Adipose tissue (tissue), 3 donors: ENCODE results near the gene ETV1. TPM values are rescaled to one million over a fixed set of nuclear protein-coding genes. Genes with fewer than 3 reads are reported as not detected.

Source experiments
- H3K27ac ChIP-seq: one replicate; pipeline ENCODE4 v1.5.1; 2013; ENCODE audit warnings: low read depth, low read length
- WGBS, 3 donors: extraction: QIAGEN DNeasy Blood & Tissue Kit; methylation state at CpG; one replicate each; pipeline ENCODE4 v1.1.7; 2013; 5-methylcytosine and 5-hydroxymethylcytosine counted together
- polyA plus RNA-seq, 3 donors: library from polyadenylated mRNA; stranded (reverse); fragments of 200-250 nt; gene quantifications; one replicate each; pipeline ENCODE4 v1.2.3, GENCODE V29; 2013
- donor health status: healthy with polysubstance abuse.
- donor health status: Bipolar disorder and iron deficiency.
- donor health status: healthy.

Gene ETV1
- polyA plus RNA-seq, 3 donors = 1.4 to 2.5 (median 1.7) TPM

DNA sequence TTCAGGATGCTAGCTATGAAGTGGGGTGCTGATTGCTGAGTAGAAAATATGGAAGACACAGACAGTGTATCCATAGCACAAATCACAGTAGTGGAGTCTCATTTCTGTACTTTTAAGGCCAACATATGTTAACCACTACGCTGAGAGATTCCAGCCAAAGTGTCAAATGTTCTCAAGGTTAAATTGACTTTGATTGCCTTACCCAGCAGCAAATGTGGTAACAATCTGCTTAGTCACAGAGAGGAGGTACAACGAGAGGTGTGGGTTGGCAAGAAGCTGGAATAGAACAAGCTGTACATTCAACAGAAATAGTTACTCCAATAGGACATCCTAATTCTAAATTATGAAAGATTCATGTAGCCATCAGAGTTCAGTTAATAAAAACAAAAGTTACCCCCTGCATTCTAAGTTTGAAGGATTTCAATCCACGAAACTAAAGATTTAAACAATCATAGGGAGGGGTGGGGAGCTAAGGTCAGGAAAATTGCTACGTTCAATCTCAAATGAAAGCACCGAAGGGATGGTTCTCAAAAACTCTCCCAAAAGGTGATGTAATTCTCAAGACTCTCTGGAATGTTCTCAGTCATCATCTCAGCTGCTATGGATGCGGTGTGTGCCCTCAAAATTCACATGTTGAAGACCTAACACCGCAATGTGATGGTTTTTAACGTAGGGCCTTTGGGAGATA lies 137.0 kb downstream of the ETV1 start:
- 71 to 84% (median 82%) methylated on average over 8 of the region's 8 CpGs for WGBS, 3 donors
- H3K27ac ChIP-seq = no peak overlapping the region

DNA sequence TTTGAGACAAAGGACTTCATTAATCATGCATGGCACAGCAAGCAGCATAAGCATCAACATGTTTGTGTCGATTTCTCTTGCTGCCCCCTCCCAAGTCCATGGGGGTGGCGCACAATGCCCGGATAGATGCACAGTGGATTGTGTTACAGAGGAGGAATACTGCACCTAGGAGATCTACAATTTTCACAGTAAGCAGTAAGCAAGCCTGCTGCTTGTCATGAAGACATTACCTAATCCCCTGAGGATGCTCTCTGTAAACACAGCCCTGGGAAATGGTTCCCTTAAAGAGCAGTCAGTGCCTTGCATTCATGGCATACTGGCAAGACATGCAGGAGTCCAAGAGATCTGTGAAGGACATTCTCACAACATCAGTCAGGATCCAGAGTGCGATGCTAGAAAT lies 137.7 kb downstream of the ETV1 start:
- H3K27ac ChIP-seq = no peak overlapping the region
- 58 to 69% (median 63%) methylated on average over 4 of the region's 4 CpGs for WGBS, 3 donors

DNA sequence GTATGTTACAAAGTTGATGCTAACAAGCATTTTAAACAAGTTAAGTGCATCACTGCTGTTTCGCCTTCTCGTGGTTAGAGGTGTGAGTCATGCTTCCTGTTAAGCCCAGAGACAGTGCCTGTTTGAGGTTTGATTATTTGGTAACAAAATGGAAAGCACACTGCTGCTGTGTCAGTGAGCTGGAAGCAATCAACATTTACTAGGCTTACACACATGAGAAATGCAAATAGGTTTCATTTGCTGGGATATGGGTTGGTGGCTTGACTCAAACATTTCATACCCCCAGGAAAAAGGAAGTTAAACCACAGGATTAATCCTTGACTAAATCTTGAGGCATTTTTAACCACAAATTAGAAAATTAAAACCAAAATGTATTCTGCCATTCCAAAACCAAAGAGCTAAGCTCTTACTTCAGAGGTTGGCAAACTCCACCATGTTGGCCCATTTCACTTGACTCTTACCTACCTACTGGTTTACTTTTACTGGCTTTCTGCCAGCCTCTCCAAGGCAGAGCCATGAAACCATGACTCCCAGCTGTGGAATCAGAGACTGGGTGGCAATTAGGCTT lies 139.2 kb downstream of the ETV1 start:
- H3K27ac ChIP-seq = no peak overlapping the region
- 22 to 43% (median 24%) methylated on average over 2 of the region's 2 CpGs for WGBS, 3 donors

DNA sequence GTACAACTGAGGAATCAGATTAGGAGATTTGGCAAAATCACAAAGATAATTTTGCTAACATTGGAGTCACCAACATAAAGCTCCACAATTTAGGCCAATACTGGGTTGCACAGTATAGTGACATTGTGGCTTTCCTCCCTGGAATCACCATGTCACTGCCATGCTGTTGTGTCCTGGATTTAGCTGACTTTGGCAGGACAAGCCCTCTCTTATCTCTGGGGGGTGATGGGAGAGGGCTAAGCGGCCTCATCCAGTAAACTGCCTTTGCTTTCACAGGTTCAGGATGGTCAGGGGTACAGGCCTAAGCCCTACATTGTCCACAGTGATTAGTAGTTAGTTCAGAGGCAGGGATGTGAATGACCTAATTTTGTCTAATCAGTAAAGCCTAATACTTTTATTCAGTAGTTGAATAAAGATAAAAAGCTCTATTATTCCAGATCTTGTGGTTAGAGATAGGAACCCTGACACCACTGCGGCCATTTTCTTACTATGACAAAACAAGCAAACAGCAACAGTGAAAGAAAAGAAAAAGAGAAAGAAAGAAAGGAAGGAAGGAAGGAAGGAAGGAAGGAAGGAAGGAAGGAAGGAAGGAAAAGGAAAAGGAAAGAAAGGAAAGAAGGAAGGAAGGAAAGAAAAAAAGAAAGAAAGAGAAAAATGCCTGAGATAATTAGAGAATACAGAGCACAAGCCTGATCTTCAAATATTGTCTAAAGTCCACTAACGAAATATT lies 140.1 kb downstream of the ETV1 start:
- H3K27ac ChIP-seq = no peak overlapping the region
- WGBS, 3 donors = 81 to 90% (median 86%) methylated on average over 3 of the region's 3 CpGs

DNA sequence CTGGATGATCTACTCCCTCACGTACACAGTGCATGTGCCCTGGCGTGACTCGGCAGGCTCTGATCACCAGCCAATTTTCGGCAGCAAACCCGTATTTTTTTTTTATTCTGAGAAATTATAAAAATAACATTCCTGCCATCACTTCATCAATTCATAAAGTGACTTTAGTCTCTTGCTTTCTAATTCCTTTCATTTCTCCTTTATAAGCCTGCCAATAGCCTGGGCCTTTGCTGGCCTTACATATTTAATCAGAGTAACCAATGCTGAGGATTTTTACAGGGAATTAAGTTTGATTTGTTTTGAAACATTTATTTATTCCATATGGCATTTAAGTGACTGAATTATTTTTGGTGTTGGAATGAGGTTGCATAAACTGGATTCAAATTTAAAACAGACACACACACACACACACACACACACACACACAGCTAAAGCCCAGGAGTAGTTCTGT lies 140.8 kb downstream of the ETV1 start:
- no peak overlapping the region for H3K27ac ChIP-seq

DNA sequence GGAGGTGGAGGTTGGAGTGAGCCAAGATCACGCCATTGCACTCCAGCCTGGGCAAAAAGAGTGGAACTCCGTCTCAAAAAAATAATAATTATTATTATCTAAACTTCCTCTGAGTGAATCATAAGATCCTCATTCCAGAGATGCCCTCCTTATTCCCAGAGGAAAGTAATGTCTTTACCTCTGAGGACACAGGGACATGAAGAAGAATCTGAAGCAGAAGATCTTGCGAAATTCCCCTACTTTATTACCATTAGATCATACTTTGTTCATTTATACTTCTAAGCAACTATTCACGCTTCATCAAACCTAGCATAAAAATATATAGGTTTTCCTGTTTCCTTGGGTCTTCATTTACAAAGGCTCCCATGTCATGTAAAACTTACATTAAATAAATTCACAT lies 143.1 kb downstream of the ETV1 start:
- WGBS, 3 donors = 82 to 93% (median 92%) methylated on average over 4 of the region's 4 CpGs

More for the DNA sequence above, 140.8 kb downstream of the ETV1 start:
- 57 to 82% (median 72%) methylated on average over 5 of the region's 5 CpGs for WGBS, 3 donors

DNA sequence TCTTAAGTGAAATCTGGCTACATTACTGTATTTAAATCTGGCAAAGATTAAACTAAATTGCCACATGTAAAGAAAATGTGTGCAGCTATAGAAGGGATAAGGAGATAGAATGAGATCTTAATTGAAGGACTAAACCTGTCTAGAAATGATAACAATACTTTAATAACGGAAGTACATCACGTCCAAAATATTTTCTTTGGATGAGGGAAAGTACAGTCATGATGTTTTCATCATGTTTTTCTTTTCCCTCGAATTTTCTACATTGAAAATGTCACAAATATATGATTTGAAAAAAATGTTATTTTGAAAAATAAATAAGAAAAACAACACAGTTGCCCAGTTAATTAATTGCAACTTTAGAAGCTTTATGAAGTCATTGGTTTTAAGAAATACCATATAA lies 143.9 kb downstream of the ETV1 start:
- WGBS, 3 donors = 73 to 85% (median 84%) methylated on average over 3 of the region's 3 CpGs
- H3K27ac ChIP-seq = no peak overlapping the region

More for the DNA sequence above, 143.1 kb downstream of the ETV1 start:
- H3K27ac ChIP-seq = no peak overlapping the region

DNA sequence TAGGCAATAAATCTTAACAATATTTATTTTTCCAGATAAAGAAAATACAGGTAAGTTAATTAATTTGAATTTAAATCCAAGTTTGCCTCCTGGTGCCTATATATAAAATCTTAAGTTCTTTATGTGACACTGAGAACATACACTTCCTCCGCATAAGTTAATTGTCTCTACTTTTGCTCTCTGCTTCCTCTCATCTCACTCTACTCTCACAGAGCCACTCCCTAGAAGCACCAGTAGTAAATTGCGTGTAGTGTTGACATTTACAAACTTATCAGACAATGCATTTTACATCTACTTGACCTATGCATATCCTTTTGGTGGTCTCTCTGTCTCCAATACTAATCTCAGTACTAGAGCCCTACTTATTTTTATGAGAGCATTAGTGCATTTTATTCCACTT lies 144.5 kb downstream of the ETV1 start:
- WGBS, 3 donors = 71 to 86% (median 74%) methylated on average over 2 of the region's 2 CpGs
- H3K27ac ChIP-seq = no peak overlapping the region

DNA sequence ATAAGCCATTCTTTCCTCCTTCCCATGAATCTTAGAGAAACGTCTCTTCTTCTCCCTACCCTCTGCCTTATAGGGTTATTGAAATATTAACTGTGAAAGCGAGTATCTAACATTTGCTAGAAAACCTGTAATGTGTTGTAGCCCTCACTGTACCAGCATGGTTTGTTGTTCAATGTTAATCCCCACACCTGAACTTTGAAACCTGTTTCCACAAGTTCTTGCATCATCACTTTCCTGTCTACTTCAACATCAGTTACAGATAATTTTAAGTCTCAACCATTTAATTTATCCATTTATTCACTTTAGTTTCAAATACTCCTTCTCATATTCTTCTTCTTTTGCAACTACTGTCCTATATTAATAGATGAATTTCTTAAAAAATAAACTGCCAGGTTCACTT lies 148.2 kb downstream of the ETV1 start:
- 64 to 84% (median 76%) methylated on average over 2 of the region's 2 CpGs for WGBS, 3 donors
- H3K27ac ChIP-seq = no peak overlapping the region
